ENCODE data around the gene LSM5. TPM values are rescaled to one million over a fixed set of nuclear protein-coding genes. Genes with fewer than 3 reads are reported as not detected.
A peak's percentile ranks its signal among the peaks of the same experiment; 100 is the strongest.

The LSM5 gene
- total and polyA plus RNA-seq, 2 of the 4 experiments (the other 2 are of a cell fraction) = 5.0 to 26.5 TPM

DNA sequence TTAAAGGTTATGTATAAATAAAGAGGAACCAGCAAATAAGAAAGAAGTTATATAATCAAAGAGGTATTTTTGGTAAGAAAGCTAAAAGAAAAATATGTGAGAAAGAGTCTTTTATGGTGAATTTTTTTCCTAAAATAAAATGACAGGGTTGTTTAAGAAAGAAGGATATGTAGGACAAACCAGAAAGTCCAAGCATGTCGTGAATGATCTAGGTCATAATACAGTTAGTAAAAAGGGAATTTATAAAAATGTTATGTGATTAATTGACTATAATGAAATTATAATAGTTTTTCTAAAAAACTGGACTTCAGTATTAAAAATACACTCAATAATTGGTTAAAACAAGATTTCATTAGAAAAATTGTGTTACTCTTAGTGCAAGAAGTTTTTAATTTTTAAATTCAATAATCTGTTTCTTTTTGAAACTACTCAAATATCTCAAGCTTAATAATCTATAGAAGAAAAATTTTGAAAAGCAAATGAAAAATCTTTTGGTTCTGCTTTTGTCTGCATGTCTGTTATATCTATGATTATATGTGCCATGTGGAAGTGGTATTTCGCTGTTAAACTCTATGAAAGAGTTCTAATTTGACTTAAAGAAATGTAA is 28.5 kb upstream of the LSM5 start:
- TF ChIP-seq, protein P1, sequence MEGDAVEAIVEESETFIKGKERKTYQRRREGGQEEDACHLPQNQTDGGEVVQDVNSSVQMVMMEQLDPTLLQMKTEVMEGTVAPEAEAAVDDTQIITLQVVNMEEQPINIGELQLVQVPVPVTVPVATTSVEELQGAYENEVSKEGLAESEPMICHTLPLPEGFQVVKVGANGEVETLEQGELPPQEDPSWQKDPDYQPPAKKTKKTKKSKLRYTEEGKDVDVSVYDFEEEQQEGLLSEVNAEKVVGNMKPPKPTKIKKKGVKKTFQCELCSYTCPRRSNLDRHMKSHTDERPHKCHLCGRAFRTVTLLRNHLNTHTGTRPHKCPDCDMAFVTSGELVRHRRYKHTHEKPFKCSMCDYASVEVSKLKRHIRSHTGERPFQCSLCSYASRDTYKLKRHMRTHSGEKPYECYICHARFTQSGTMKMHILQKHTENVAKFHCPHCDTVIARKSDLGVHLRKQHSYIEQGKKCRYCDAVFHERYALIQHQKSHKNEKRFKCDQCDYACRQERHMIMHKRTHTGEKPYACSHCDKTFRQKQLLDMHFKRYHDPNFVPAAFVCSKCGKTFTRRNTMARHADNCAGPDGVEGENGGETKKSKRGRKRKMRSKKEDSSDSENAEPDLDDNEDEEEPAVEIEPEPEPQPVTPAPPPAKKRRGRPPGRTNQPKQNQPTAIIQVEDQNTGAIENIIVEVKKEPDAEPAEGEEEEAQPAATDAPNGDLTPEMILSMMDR (conservative IDR thresholded peaks at IDR 0.05; ENCODE audit: low read depth, low read length) = no peak
- TF ChIP-seq RCOR1 (IDR thresholded peaks at IDR 0.05; ENCODE audit: insufficient replicate concordance, low read length) (no peak), MAFK (IDR thresholded peaks at IDR 0.05; ENCODE audit: low read depth, low read length) (no peak), CHD1 (IDR thresholded peaks at IDR 0.05; ENCODE audit: low read depth, low read length) (no peak), USF2 (IDR thresholded peaks at IDR 0.05; ENCODE audit: low read depth, low read length) (no peak), CEBPB (IDR thresholded peaks at IDR 0.05; ENCODE audit: low read depth, low read length) (no peak)
- Histone ChIP-seq H2BK120ac (ENCODE audit: low read depth, low read length) (no peak overlapping the region), H3K27ac (ENCODE audit: insufficient read depth, low read length) (no peak overlapping the region), H4K91ac (ENCODE audit: insufficient read depth, low read depth, low read length) (no peak overlapping the region), H2AK5ac (ENCODE audit: low read depth, low read length) (no peak overlapping the region), H2BK15ac (ENCODE audit: low read depth, low read length) (no peak overlapping the region), H3K4me3 (ENCODE audit: insufficient read depth, low read depth, low read length) (no peak overlapping the region), H3K27me3 (ENCODE audit: control insufficient read depth, insufficient read depth, low read length) (no peaks in the 10 kb centered on the region), H2AK9ac (replicated peaks; ENCODE audit: low read depth, low read length, poor library complexity) (no peak overlapping the region), H4K5ac (ENCODE audit: low read depth, low read length) (no peak overlapping the region), H3K56ac (ENCODE audit: extremely low read depth, insufficient read depth, low read length) (no peak overlapping the region), H3K9ac (ENCODE audit: low read depth, low read length) (no peak overlapping the region), H2BK5ac (ENCODE audit: low read depth, low read length, poor library complexity, severe bottlenecking) (no peak overlapping the region), H3K9me1 (ENCODE audit: insufficient read depth, low read length) (no peaks in the 10 kb centered on the region), H3K36me3 (ENCODE audit: control insufficient read depth, insufficient read depth, low read length) (peaks cover 8% of the 10 kb centered on the region; the same call in 1 of the 2 replicates), H4K20me1 (ENCODE audit: insufficient read depth, low read length) (peaks cover 12% of the 10 kb centered on the region; the same call in 1 of the 2 replicates), H3K18ac (ENCODE audit: low read depth, low read length) (no peak overlapping the region), H3K4ac (ENCODE audit: low read depth, low read length) (no peak overlapping the region), H4K8ac (ENCODE audit: low read depth in 2 of 2, low read length in 2 of 2) (no peak overlapping the region), H3K4me1 (ENCODE audit: control insufficient read depth, insufficient read depth, low read length) (no peaks in the 10 kb centered on the region), H3K79me1 (ENCODE audit: low read depth in 1 of 2, low read length in 2 of 2) (peaks cover 33 to 40% of the 10 kb centered on the region in 2 experiments), H3K14ac (replicated peaks; ENCODE audit: low read depth, low read length) (no peak overlapping the region), H3K9me3 (ENCODE audit: control insufficient read depth, insufficient read depth, low read length) (peaks cover 15% of the 10 kb centered on the region), H2AFZ (replicated peaks; ENCODE audit: low read length, poor library complexity) (no peak overlapping the region), H3K4me2 (ENCODE audit: low read depth, low read length) (no peak overlapping the region), H3K23ac (ENCODE audit: low read depth, low read length) (no peak overlapping the region), H2BK20ac (ENCODE audit: low read depth, low read length) (no peak overlapping the region)
- dilution Hi-C loops (cut with HindIII; ENCODE audit: low sequenced_read_pairs, unreplicated experiment) (no loop called here), in situ Hi-C loops (cut with MboI; ENCODE audit: low sequenced_read_pairs) (no loop called here), intact Hi-C loops (cut with micrococcal nuclease) (no loop called here)
- ChIA-PET CTCF (interaction anchor here (0.9 kb wide), 1 partner anchor 70 kb away, joined by 3 read pairs; no protein-coding TSS in a partner anchor), POLR2A (ENCODE audit: unreplicated experiment) (no interaction called here)
- WGBS, 2 experiments (ENCODE audit: extremely low coverage in 2 of 2, insufficient read length in 1 of 2) = no CpG with 5 or more reads among the region's 2 CpGs
- DNase-seq (peak; percentile 71), ATAC-seq (ENCODE audit: low read depth) (no peak)
- BruUV-seq (replicated peaks) = no TSS peak
